SU-DHL-6 (cell line): ENCODE results near the gene EDIL3.

Source experiments
- H2AFZ ChIP-seq: fragments of 200-600 bp; sonication (generic); 2 replicates; pipeline ENCODE4 v1.6.1; 2014; ENCODE audit warnings: low read depth, mild to moderate bottlenecking, moderate library complexity, mixed read lengths, antibody characterized with exemption, low read length; ENCODE audit not compliant: severe bottlenecking
- H3F3A ChIP-seq: fragments of 200-600 bp; shearing (Covaris generic); 2 replicates; pipeline ENCODE4 v1.6.0; 2016; ENCODE audit warnings: antibody characterized with exemption, mild to moderate bottlenecking; ENCODE audit not compliant: insufficient read depth
- H3K27ac ChIP-seq: fragments of 200-600 bp; sonication (generic); 2 replicates; pipeline ENCODE4 v1.5.1; 2016; ENCODE audit warnings: low read depth, mild to moderate bottlenecking, low read length, moderate library complexity, mixed read lengths
- H3K27me3 ChIP-seq: fragments of 200-600 bp; sonication (generic), shearing (Covaris generic); 2 replicates; pipeline ENCODE4 v1.6.0; 2014; ENCODE audit warnings: mild to moderate bottlenecking, low read length
- H3K36me3 ChIP-seq: fragments of 200-600 bp; sonication (generic); 2 replicates; pipeline ENCODE4 v1.6.1; 2014; ENCODE audit warnings: mild to moderate bottlenecking, low read length, mixed read lengths
- H3K4me2 ChIP-seq: fragments of 300-600, 200-600 bp; shearing (Covaris generic), sonication (generic); 2 replicates; pipeline ENCODE4 v1.6.0; 2014; ENCODE audit warnings: low read length, low read depth, mild to moderate bottlenecking; ENCODE audit not compliant: poor library complexity, severe bottlenecking
- H3K4me3 ChIP-seq: fragments of 200-600 bp; sonication (generic); 2 replicates; pipeline ENCODE4 v1.5.1; 2014; ENCODE audit warnings: antibody characterized with exemption, low read length, mild to moderate bottlenecking, mixed read lengths; ENCODE audit not compliant: insufficient read depth, poor library complexity, severe bottlenecking
- H3K79me2 ChIP-seq: fragments of 200-600 bp; sonication (generic); 2 replicates; pipeline ENCODE4 v1.6.1; 2014; ENCODE audit warnings: mild to moderate bottlenecking, low read length, moderate library complexity; ENCODE audit not compliant: insufficient read depth
- H3K9ac ChIP-seq: fragments of 200-600 bp; sonication (generic); 2 replicates; pipeline ENCODE4 v1.7.0; 2014; ENCODE audit warnings: mild to moderate bottlenecking, low read length
- H3K9me2 ChIP-seq: fragments of 200-600 bp; sonication (generic); replicated peaks from 2 replicates; pipeline ENCODE4 v1.6.1; 2014; ENCODE audit warnings: low read length; ENCODE audit not compliant: insufficient read depth
- H3K9me3 ChIP-seq: fragments of 200-600 bp; sonication (generic); 2 replicates; pipeline ENCODE4 v1.6.1; 2014; ENCODE audit warnings: low read length, mixed read lengths; ENCODE audit not compliant: insufficient read depth
- H4K20me1 ChIP-seq: fragments of 200-600 bp; sonication (generic); 2 replicates; pipeline ENCODE4 v1.6.1; 2014; ENCODE audit warnings: low read depth, mild to moderate bottlenecking, antibody characterized with exemption, low read length, moderate library complexity, mixed read lengths
- EZH2phosphoT487 ChIP-seq: fragments of 200-600 bp; sonication (generic), shearing (Covaris generic); conservative IDR thresholded peaks from 2 replicates; pipeline ENCODE4 v1.6.1; 2018; ENCODE audit warnings: mild to moderate bottlenecking, antibody characterized with exemption, low read length, moderate library complexity, mixed read lengths
- TF ChIP-seq, protein P1 (sequence below): fragments of 200-600 bp; sonication (generic); IDR thresholded peaks from one replicate; pipeline ENCODE4 v1.5.1; 2017; ENCODE audit warnings: antibody characterized with exemption, mild to moderate bottlenecking, low read length, moderate library complexity; ENCODE audit not compliant: insufficient read depth, poor library complexity, severe bottlenecking

The EDIL3 gene

DNA sequence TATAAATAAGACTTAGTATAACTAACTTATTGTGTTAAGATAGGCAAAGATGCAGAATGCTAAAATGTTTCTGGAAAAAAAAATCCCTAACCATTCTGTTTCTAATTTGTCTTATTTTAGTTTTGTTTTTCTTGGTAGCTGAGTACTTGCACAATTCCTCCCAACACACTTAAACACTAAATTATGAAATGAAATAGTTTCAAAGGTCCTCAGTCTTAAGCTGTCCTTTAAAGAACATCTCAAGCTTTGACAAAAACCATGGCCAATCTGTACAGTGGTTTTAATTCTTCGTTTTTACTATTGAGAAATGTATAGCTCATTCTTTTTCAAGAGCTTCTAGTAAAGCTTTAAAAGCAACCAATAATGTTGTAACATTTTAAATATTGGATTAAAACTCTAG is 171.5 kb downstream of the EDIL3 start:
- H3K27ac ChIP-seq = no peak overlapping the region
- H3K27me3 ChIP-seq = no peaks in the 10 kb centered on the region
- H4K20me1 ChIP-seq = no peaks in the 10 kb centered on the region
- H3K9me2 ChIP-seq = no peaks in the 10 kb centered on the region
- H2AFZ ChIP-seq = no peak overlapping the region
- no peaks in the 10 kb centered on the region for H3F3A ChIP-seq
- no peaks in the 10 kb centered on the region for H3K36me3 ChIP-seq
- H3K9ac ChIP-seq = no peak overlapping the region
- H3K9me3 ChIP-seq = no peaks in the 10 kb centered on the region
- TF ChIP-seq EZH2phosphoT487 = no peak
- TF ChIP-seq, protein P1, sequence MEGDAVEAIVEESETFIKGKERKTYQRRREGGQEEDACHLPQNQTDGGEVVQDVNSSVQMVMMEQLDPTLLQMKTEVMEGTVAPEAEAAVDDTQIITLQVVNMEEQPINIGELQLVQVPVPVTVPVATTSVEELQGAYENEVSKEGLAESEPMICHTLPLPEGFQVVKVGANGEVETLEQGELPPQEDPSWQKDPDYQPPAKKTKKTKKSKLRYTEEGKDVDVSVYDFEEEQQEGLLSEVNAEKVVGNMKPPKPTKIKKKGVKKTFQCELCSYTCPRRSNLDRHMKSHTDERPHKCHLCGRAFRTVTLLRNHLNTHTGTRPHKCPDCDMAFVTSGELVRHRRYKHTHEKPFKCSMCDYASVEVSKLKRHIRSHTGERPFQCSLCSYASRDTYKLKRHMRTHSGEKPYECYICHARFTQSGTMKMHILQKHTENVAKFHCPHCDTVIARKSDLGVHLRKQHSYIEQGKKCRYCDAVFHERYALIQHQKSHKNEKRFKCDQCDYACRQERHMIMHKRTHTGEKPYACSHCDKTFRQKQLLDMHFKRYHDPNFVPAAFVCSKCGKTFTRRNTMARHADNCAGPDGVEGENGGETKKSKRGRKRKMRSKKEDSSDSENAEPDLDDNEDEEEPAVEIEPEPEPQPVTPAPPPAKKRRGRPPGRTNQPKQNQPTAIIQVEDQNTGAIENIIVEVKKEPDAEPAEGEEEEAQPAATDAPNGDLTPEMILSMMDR = no peak
- no peaks in the 10 kb centered on the region for H3K79me2 ChIP-seq
- H3K4me3 ChIP-seq = no peak overlapping the region
- H3K4me2 ChIP-seq = no peak overlapping the region

DNA sequence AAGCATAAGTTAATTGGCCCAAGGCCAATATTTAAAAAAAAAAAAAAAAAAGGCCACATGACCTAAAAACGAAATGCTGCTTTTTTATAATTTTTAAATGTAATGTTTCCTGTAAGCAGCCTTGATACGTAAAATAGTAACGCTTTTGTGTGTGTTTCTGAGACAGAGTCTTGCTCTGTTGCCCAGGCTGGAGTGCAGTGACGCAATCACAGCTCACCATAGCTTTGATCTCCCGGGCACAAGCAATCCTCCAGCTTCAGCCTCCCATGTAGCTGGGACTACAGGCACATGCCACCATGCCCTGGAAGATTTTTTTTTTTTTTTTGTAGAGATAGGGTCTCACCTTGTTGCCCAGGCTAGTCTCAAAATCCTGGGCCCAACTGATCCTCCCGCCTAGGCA is 179.9 kb downstream of the EDIL3 start:
- Histone ChIP-seq H3K9me3 (no peaks in the 10 kb centered on the region), H3K27me3 (no peaks in the 10 kb centered on the region), H3K9me2 (no peaks in the 10 kb centered on the region)

DNA sequence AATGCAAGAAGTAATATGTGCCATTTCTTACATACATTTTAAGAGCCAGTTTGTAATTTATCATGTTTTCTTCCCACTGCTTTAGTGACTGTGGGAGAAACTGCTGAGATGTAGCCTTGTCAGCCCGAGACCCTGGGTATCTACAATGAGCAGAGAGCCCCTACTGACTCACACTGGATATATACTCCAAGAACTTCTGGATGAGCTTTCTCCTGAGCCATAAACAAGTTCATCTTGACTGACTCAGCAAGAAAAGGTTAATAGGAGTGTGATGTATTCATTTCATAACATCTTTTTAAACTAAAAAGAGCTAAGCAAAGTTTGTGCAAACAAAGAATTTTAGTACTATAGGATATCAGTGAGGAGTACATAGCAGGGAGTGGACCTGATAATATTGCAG is 182.5 kb downstream of the EDIL3 start:
- no peak for TF ChIP-seq EZH2phosphoT487
- TF ChIP-seq, protein P1 = no peak
- Histone ChIP-seq H3K27me3 (no peaks in the 10 kb centered on the region), H3K4me3 (no peak overlapping the region), H3K36me3 (no peaks in the 10 kb centered on the region), H4K20me1 (no peaks in the 10 kb centered on the region), H3K9me2 (no peaks in the 10 kb centered on the region), H3K27ac (no peak overlapping the region), H3K9me3 (no peaks in the 10 kb centered on the region), H3F3A (no peaks in the 10 kb centered on the region), H3K4me2 (no peak overlapping the region), H3K9ac (no peak overlapping the region), H2AFZ (no peak overlapping the region), H3K79me2 (no peaks in the 10 kb centered on the region)

More for the DNA sequence above, 179.9 kb downstream of the EDIL3 start:
- H3K4me2 ChIP-seq = no peak overlapping the region
- H3F3A ChIP-seq = no peaks in the 10 kb centered on the region
- no peak overlapping the region for H2AFZ ChIP-seq
- no peaks in the 10 kb centered on the region for H4K20me1 ChIP-seq
- H3K27ac ChIP-seq = no peak overlapping the region
- no peak overlapping the region for H3K9ac ChIP-seq
- H3K36me3 ChIP-seq = no peaks in the 10 kb centered on the region
- no peak overlapping the region for H3K4me3 ChIP-seq
- no peaks in the 10 kb centered on the region for H3K79me2 ChIP-seq
- TF ChIP-seq EZH2phosphoT487 = no peak
- TF ChIP-seq, protein P1 = no peak
